DMS53 treated with DMSO at 0.1 percent for 48 hours (cell line): ENCODE measurements around the gene TXNRD2.

Experiments used
- DNase-seq: peaks from one replicate; lab custom pipeline; 2025; ENCODE audit not compliant: unreplicated experiment; lab: John Stamatoyannopoulos, UW

The TXNRD2 gene

DNA sequence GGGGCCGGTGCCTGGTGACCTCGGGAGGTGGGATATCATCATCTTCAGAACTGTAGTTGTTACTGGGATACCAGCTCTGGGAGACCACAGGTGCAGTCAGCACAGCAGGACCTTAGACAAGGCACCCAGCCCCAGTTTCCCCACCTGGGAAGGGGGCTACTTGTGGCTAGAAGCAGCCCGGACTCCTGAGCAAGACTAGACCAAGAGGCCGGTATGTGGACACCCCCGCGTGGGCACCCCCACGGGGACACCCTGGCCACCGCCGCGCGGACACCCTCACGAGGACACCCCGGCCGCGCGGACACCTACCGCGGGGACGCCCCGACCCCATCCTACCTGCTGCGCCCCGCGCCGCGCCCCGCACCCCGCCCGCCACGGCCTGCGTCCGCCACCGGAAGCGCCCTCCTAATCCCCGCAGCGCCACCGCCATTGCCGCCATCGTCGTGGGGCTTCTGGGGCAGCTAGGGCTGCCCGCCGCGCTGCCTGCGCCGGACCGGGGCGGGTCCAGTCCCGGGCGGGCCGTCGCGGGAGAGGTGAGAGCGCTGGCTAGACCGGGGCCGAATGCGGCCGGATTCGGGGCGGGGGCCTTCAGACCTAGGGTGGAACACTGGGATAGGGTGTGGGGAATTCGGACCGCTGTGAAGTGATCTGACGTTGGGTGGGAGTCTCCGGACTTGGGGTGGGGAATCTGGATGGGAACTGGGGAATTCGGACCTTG lies at the start of gene TXNRD2, which contains the start of gene COMT:
TSS of gene TXNRD2 (minus strand) at position 454 of the 718 bp plus-strand sequence. CDS start at position 439, 15 bp downstream.
TSS of gene COMT (plus strand) at position 408 of the 718 bp plus-strand sequence. CDS start 20,755 bp downstream, outside the sequence.
- no peak for DNase-seq

DNA sequence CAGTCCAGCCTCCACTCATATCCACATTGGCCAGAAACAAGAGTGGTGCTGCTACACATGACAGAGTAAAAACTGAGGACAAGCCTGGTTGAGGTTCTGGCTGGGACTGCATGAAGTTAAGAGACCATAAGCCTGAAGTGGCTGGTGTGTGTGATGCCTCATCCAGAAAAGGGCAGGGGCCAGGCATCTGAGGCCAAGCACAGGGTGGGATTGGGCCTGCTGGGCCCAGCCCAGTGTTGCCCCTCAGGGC lies 49.7 kb upstream of the TXNRD2 start:
- no peak for DNase-seq

DNA sequence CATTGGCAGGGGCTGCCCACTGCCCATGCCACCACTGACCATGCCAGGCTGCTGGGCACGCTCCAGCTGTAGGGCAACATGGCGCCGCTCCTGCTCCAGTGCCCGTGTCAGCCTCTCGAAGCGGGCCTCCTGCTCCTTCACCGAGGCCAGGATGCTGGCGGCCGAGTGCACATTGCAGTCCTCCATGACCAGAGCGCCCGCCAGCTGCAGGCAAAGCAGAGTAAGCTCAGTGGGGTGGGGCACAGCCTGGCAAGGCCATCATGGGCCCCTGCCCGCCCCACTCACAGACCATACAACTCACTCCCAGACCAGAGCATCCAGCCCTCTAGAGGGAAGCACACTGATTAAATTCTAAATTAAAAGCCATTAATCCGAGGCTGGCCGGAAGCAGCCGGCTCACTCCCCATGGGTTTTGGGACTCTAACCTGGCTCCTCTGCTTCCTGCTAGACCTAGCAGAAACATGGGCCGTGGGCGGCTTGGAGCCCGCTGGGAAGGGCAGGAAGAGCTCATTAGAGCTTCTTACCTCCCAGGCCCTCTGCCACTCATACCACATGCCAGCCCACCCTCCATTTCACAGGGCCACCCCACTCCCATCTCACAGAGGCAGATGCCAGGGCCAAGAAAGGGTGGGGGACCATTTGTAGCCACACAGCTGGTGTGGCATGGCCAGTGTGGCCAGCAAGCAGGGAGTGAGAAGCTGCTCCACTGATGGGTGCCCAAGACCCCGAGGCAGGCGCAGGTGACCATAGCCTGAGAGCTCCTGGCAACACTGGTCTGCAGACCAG lies 49.2 kb upstream of the TXNRD2 start:
- no peak for DNase-seq

DNA sequence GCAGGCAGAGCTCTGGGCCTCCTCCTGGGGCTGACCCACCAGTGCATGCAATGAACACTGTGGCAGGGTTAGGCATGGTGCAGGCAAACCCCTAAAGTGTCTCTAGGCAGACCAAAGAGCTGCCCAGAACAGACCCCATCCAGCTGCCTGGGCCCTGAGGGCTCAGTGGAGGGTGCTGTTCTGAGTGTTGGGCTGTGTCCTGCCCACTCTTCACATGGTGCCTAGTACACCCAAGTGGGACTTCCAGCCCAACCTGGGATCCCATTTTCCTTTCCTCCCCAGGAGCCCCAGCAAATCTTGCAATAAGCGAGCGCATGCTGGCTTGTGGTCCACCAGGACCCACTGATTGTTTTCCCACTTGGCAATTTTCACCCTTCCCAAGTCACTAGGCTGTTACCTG lies 48.6 kb upstream of the TXNRD2 start:
- DNase-seq: no peak

DNA sequence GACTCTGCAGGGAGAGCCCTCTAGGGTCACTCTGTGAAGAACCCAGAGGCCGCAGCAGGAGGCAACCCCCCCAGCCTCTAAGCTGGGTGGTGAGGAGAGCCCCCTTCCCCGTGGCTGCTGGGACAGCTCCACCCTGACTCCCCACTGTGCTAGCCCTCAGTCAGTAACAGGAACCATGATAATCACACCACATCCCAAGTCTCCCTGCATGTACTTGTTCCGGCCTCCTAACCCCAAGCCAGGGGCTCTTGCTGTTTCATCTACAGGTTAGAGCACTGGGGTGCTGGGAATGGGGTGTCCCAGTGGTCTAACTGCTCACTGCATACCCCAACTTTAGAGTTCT lies 48.1 kb upstream of the TXNRD2 start:
- no peak for DNase-seq

DNA sequence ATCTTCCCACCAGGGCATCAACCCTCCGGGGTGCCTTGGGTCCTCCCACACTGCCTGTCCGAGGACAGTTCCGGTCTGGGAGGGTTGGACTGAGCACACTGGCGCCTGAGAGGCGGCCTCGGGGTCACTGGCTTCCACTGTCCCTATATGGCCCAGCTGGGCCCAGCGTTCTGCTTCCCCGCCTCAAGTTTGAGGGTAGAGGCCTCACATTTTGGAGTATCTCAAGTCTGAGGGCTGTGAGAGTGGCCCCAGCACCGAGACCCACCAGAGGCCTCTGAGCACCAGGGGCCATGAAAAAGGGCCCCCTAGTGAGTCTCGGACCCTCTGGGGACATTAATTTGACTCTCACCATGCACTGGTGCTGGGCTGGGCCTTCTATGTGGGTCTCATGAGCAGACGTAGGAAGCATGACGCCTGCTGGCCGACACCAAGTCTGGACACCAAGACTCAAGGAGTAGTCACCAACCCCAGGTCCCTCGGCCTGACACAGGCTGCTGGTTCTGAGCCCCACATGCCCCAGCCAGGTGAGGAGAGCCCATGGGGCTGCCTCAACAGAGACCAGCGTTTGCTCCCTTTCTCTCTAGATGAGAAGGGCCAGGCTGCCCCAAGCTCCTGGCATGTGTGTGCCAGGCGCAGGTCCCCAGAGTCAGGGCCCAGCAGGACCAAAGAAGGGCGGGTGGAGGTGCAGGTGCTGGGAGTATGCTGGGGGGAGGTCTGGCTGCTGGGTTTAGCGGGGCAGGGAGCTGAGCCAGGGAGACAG lies 47.5 kb upstream of the TXNRD2 start:
- DNase-seq: no peak

DNA sequence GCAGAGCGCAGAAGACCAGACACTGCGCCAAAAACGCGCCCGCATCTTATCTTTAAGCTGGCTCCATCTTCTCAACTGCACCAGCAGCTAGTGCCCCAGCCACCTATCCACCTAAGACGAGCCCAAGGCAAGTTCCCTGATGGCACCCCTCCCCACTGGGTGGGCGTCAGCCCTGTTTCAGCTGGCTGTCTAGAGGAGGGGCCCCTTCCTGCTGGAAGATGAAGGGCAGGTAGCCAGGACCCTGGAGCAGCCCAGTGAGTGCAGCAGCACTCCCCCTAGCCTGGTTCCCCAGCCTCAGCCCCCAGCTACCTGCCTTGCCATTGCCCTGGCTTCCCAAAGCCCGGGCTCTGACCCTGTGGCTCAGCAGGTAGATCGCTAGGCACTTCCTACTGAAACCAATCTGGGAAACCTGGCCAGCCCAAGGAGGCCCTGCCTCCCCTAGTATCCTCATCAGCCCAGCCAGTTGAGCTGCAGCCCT lies 46.8 kb upstream of the TXNRD2 start:
- DNase-seq: no peak

DNA sequence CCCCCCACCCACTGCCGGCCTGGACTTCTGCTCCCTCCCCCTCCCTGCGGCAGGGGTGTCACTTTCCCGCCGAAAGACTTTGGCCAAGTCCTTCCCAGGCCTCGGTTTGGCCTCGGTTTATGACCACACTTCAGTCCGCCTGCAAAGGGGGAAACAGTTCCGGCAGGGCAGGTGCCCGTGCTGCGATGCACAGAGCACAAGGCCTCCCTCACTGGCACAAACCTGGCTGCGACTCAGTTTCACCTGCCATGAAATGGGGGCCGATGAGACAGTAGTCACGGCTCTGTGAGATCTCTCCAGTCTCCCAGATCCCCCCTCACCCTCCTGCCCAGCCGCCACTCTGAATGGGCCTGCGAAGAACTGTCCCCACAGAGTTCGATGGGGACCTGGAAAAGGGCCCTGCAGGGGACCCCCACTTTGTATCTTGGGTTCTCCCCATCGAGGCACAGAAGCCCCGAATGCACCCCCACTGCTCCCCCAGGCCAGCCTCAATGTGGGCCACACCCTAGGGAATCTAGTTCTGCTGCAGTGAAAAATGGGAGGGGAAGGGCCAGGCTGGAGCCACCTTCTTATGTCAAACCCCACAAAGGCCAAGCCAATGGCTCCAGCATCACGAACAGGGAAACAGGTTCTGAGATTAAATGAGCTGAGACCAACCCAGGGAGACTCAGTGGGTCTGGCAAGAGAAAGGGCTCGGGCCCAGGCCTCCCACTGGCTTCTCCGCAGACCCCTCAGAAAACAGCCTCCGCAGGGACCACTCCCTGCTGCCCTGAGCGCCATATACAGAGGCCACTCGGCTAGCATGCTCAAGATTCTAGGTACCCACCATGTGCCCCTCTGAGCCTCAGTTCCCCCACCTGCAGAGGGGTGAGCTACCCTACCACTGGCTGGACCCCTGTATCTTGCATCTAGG lies 46.0 kb upstream of the TXNRD2 start:
- no peak for DNase-seq

DNA sequence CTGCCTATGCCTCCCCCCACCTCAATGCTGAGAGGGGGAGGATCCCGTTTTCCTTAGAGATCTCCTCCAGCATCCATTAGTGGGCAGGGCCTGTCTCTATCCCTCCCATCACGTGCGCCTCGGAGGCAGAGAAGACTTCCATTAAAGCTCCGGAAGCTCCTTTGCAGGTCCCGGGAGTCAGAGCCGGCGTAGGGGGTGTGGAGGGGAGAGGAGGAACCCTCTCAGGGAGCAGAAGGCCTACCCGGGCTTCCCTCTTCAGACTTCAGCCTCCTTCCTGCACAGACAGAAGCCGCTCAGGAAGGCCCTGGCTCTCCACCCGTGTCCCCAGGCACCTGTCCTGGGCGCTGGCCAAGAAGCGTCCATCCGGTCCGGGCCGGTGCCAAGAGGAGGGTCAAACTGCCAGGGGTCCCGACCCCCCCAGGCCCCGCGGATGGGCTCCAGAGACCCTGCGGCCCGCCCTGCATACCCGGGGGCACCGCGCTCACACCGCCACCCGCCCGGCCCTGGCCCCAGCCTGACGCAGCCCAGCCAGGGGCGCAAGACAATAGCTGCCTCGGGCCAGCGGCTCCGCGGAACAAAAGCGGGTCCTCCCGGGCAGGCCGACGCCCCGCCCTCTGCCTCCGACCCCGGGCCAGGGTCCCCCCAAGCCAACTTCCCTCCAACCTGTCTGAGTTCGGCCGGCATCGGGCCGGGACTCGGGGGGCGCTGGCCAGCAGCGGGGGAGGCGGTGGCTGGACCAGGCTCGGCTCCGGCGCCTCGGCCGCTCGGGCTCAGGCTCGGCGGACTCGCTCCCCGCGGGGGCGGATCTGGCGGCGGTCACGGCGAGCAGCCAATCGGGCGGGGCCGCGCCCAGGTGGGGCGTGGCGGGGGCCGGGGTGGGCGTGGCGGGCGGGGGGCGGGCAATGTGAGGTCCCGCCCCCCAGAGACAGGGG lies 45.1 kb upstream of the TXNRD2 start:
- peak; percentile 29 for DNase-seq

DNA sequence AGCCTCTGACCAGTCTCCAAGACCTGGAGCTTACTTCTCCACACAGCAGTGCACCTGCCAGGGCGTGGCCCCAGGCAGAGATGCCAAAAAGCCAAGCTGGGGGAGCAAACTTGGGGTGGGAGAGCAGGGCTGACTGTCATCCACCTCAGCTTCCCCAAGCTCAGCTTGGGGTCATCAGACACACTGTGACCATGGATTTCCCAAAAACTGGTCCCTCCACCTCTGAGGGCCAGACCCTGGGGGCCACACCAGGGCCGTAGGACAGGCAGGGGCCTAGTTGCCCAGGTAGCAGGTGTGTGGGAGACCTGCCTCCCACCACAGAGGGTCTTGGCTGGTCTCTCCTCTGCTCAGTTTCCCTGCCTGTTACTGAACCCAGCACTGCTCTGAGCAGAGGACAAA lies 44.4 kb upstream of the TXNRD2 start:
- DNase-seq: no peak

DNA sequence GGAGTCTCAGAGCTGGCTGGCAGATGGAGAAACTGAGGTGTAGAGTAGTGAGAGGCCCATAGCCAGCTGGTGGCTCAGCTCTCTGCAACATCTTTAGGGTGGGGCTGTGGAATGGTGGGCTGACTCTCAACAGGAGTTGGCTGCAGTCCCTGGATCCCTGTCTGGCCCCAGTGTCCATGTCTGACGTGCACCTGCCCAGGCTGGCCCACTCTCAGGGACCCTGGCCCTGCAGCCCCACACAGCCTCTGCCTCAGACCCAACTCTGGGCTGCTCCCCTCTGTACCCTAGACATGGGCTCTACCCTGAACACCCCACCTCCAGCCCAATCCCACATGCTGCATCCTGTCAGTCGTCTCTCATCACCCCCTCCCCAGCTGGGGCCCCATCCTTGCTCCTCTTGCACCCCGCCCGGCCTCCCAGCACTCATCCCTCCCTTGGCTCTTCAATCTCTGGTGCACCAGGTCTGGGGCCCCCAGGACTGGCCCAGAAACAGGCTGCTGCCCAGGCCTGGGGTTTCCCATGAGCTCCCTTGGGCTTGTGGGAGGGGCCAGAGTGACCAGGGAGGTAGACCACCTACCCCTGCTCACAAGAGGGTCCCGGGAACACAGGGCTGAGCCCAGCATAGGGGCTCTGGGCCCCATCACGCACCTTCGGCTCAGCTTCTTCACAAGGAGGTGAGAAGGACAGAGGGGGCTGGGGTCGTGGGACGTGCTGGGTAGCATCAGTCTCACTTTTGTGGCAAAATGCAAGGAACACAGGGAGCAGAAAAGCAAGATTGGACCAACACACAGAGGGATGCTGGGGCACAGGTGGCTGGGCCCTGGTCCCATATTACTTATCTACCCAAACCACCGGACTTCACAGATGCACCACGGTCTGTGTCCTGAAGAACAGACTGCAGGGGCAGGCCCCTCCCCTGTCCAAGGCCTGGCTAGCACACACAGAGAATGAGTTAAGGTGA lies 43.5 kb upstream of the TXNRD2 start:
- DNase-seq: no peak

DNA sequence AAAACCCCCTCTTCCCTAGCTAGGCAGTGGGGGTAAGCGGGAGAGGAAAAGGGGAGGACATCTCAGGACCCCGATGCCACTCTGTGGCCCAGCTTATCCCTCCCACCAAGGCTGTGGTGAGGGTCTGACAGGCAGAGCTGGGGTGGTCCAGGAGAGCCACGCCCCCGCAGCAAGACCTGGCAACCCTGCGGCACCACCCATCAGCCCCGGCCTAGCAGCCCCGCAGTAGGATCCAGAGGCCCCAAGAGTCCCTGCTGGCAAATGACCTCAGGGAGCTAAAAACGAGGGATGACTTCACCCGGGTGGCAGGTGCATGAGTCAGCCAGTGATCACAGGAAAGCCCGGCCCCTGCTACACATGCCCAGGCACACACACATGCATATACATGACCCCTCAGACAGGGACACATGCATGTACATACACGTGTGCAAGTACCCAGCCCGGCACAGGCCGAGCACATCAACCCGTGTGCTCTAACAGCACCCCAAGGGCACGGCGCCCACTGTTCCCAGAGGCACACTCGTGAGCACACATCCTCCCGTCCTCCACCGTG lies 42.7 kb upstream of the TXNRD2 start:
- peak; percentile 18 for DNase-seq

DNA sequence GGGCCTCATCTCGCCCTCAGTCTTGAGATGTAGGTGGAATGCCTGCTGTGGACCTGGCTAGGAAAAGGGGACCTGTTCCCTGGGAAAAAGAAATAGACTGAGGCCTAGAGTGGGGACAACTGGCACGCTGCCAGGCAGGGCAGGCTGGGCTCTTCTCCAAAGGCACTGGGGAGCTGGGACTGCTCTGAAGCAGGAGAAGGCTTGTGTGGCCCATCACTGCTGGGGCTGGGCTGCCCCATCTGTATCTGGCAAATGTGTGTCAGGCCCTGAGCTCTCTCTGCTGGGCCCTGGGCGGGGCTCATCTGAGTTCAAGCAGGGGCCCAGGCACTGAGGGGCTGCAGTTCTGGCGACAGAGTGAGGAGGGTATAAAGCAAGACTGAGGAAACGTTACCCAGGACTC lies 42.1 kb upstream of the TXNRD2 start:
- DNase-seq: no peak

DNA sequence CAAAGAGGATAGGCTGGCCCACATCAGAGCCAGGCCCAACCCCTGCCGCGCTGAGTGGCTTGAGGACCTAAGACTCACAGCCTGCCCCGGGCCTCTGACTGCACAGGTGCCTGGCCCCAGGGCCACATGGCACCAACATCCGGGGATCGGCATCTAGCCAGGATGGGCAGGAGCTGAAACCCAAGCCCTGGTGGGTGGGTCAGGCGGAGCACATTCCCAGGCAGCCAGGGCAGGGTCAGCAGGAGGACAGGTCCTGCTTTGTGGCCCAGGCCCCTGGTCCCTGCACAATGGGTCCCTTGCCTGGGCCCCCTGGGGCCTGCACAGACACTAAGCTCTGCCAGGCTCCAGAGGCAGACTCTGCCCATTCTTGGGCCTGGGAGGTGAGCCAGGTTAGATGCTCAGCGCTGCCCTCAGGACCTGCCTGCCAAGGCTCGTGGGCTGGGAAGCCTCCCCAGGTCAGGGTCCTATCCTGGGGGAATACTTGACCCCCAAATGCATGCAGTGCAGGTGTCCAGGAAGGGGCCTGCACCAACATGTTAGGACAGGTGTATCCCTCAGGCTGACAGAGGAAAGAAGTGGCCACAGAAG lies 41.5 kb upstream of the TXNRD2 start:
- DNase-seq: no peak

DNA sequence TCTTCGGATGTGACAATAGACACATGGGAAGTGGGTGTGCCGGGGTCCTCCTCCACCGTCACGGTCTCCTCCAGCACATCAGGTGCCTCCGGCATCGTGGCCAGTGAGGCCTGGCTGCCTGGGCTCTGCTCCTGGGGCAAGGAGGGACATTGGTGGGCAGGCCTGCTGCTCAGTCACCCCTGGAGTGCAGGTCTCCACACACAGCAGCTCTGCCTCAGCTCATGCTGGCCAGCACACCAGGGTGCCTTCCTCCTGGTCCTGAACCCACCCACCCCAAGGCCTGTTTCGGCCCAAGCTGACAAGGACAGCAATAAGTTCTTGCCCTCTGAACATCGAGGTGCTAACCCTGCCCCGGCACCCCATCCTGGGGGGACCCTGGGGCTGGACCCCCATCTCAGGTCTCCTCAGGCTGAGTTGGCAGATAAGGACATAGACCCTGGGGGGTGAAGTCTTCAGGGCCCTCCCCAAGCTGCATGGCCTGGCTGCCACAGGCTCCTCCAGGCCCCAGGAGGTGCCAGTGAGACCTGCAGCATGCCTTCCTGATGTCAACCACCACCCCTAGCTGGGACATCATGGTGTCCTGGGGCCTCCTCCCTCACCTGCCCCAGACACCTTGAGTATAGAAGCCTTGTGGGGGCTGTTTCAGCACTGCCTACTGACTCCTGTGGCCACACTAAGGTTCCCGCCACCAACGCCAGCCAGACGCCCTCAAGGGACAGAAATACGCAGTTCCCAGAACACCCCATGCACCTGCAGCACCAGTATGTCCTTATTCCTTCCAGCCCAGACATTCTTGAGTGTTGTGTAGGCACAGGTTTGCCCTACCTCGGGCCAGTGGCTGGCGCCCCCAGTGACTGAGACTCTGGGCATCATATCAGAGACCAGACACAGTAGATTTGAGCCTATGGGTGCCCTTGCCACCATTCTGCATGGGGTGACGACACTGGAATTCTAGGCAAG lies 40.6 kb upstream of the TXNRD2 start:
- DNase-seq: no peak

DNA sequence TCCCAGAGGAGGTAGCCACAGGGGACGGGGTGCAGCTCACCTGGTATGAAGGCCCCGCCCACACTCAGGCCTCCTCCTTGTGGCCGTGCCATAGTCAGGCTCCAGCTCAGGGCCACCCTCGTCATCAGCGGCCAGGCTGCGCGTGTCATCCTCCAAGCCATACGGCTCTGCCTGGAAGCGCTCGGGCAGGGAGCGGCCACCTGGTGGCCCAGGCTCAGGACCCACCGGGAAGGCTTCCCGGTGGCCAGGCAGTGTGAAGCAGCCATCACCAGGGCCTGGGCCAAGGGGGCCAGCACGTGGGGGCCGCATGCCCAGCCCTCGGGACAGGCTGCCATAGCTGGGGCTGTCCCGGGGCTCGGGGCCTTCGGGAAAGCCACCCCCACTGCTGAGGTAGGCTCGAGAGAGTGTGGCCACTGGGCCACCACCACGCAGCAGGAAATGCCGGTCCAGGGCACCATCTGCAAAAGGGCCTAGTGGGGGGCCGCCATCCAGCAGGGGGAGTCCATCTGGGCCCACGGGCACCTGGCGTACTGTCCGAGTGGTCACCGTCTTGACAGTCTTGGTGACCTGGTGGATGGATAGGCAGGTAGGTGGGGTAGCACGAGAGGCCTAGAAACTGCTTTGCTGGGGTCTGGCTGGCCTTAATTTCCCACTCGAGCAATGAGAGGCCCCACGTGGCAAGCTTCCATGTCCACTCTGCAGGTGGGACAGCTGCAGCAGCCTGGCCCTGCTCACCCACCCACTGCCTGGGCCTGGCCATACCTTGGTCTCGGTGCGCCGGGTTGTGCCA lies 39.7 kb upstream of the TXNRD2 start:
- no peak for DNase-seq
